ENCODE results near the gene SUFU.
A peak's percentile ranks its signal among the peaks of the same experiment; 100 is the strongest.

SUFU gene

GRCh38 chr10:102550636-102551210 is 47.0 kb downstream of the SUFU start:
- no peak for DNase-seq (ENCODE audit: low read depth in 2 of 2)

- DNase-seq (ENCODE audit: low read depth in 2 of 2), result no peak
Measured at GRCh38 chr10:102552533-102552932, 48.8 kb downstream of the SUFU start.

- DNase-seq (ENCODE audit: low read depth in 2 of 2), result no peak
Measured at GRCh38 chr10:102553771-102554170, 50.0 kb downstream of the SUFU start.

- no peak for DNase-seq (ENCODE audit: low read depth in 2 of 2)
Measured at GRCh38 chr10:102554531-102554930, 50.8 kb downstream of the SUFU start.

GRCh38 chr10:102555781-102556328 is 52.1 kb downstream of the SUFU start:
- DNase-seq (ENCODE audit: low read depth in 2 of 2), result no peak

- DNase-seq (ENCODE audit: low read depth in 2 of 2), result no peak
Measured at GRCh38 chr10:102557569-102557968, 53.8 kb downstream of the SUFU start.

GRCh38 chr10:102559764-102560163 is 56.0 kb downstream of the SUFU start:
- DNase-seq (ENCODE audit: low read depth in 2 of 2), result no peak

- DNase-seq (ENCODE audit: low read depth in 2 of 2), result no peak
Measured at GRCh38 chr10:102564209-102564834, 60.5 kb downstream of the SUFU start.

- DNase-seq (ENCODE audit: low read depth in 2 of 2), result no peak
Measured at GRCh38 chr10:102565793-102566192, 62.0 kb downstream of the SUFU start.

- no peak for DNase-seq (ENCODE audit: low read depth in 2 of 2)
Measured at GRCh38 chr10:102578782-102579181, 75.0 kb downstream of the SUFU start.

- no peak for DNase-seq (ENCODE audit: low read depth in 2 of 2)
Measured at GRCh38 chr10:102579328-102579727, 75.6 kb downstream of the SUFU start.

- DNase-seq (ENCODE audit: low read depth in 2 of 2), result no peak
Measured at GRCh38 chr10:102580230-102580629, 76.5 kb downstream of the SUFU start.

- no peak for DNase-seq (ENCODE audit: low read depth in 2 of 2)
Measured at GRCh38 chr10:102581401-102581800, 77.6 kb downstream of the SUFU start.

- no peak for DNase-seq (ENCODE audit: low read depth in 2 of 2)
Measured at GRCh38 chr10:102581981-102582580, 78.3 kb downstream of the SUFU start.

- peak; percentile 45 to 61 for DNase-seq (ENCODE audit: low read depth in 2 of 2)
Measured at GRCh38 chr10:102583435-102584417, 80.0 kb downstream of the SUFU start.

GRCh38 chr10:102585026-102585425 is 81.3 kb downstream of the SUFU start:
- DNase-seq (ENCODE audit: low read depth in 2 of 2), result no peak

- no peak for DNase-seq (ENCODE audit: low read depth in 2 of 2)
Measured at GRCh38 chr10:102586858-102587257, 83.1 kb downstream of the SUFU start.

GRCh38 chr10:102588875-102589274 is 85.1 kb downstream of the SUFU start:
- no peak for DNase-seq (ENCODE audit: low read depth in 2 of 2)

- no peak for DNase-seq (ENCODE audit: low read depth in 2 of 2)
Measured at GRCh38 chr10:102593074-102593803, 89.5 kb downstream of the SUFU start.

GRCh38 chr10:102593804-102594079 is 90.0 kb downstream of the SUFU start:
- no peak for DNase-seq (ENCODE audit: low read depth in 2 of 2)

- no peak for DNase-seq (ENCODE audit: low read depth in 2 of 2)
Measured at GRCh38 chr10:102595293-102595692, 91.5 kb downstream of the SUFU start.

GRCh38 chr10:102595897-102596296 is 92.1 kb downstream of the SUFU start:
- DNase-seq (ENCODE audit: low read depth in 2 of 2), result no peak

All from stimulated activated CD8-positive, alpha-beta memory T cell treated with anti-CD3 and anti-CD28 coated beads, Interleukin-15, amount 100 ng/mL, for 4 hours (primary cell).